ENCODE results near the gene RAB38.

Gene RAB38

DNA sequence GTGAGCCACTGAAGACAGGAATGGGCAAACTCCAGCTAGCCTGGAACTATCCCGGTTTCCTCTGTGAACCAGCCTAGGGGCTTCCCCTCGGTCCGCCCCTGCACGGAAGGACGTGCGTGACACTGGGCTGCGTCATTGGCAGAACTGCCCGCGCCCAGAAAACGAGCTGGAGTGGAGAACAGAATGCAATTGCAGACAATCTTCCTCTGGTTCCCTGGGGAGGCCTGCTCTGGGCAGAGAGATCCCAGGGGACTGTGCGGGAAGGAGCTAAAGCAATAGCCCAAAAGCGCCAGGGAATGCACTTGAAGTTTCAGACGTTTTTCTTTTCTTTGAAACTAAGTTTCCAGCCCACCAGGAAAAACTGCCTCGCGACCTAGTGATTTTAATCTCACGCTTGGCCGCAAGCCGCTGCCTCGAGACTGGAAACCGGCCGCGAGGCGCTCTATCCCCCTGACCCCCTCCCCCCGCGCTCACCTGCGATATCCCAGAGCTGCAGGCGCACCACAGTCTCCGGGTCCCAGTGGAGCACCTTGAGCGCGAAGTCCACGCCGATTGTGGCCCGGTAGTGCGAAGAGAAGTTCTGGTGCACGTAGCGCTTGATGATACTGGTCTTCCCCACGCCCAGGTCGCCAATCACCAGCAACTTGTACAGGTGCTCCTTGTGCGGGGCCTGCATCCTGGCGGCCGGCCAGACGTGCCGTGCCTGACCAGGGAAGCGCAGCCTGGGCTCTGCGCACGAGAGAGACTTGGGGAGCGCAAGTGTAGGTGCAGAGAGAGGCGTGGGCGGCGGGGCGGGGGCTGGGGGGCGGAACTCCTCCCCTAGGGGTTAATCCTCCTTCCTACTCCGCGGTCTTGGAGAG lies at the start of gene RAB38:
RAB38 (minus strand) TSS at position 735 of the 860 bp plus-strand sequence; CDS start at position 676, 59 bp downstream.
- peak; percentile 60 for DNase-seq (ENCODE audit: low read depth, low spot score)

DNA sequence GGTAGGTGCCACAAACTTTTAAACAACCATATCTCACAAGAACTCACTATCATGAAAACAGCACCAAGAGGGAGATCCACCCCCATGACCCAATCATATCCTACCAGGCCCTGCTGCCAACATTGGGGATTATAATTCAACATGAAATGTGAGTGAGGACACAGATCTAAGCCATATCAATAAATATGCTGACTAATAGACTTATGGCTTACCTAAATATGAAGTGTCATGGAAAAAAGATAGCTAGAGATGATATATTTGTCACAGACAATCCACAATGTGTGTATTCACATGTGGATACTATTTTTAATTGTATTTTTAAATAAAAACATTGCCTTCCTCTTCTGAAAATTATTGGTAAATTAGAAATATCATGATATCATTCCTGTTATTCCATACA lies 38.2 kb upstream of the RAB38 start:
- no peak for DNase-seq (ENCODE audit: low read depth, low spot score)

DNA sequence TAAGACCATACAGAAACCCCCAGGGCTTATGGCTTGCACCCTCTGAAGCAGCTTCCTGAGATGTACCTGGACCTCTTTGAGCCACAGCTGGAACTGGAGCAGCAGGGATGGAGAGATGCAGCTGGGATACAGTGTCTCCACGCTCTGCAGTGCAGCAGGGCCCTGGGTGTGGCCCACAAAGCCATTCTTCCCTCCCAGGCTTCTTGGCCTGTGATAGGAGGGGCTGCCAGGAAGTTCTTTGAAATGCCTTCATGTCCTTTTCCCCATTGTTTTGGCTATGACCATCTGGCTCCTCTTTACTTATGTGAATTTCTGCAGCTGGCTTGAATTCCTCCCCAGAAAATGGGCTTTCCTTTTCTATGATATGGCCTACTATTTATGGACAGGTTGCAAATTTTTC lies 37.1 kb upstream of the RAB38 start:
- DNase-seq (ENCODE audit: low read depth, low spot score), result no peak

DNA sequence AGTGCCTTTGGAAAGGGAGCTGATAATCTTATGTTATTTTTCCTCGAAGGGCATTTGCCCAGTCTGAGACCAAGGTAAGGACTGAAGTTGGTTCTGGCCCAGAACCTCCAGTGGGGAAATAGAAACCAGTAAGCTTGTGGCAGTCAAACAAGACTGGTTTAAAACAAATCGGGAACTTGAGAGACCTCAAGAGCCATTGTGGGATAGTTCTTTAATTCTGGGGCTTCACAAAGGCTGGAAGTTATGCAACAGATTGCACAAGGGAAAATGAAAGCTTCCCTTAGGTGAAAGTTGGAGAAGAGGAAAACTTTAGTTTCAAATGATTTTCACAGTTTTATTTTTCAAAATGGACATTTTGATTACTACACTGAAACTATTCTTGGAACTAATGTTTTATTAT lies 33.5 kb upstream of the RAB38 start:
- DNase-seq (ENCODE audit: low read depth, low spot score), result no peak

DNA sequence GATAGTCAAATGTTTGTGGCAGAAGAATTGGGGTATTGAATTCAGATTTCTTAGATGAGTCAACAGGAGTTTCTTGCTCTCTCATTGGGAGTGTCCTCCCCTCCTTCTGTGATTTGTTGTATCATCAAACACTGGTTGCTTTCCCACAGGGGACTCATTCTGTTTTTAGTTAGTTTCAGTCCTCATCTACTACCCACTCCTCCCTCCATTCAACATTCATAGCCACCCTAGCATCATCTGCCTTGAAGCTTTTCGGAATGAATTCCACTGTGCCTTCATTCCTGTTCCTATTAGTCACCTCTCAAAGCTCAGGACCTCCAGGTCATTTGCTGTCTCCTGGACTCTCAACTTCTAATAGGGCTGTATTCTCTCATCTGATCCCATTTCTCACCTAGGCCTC lies 31.5 kb upstream of the RAB38 start:
- DNase-seq (ENCODE audit: low read depth, low spot score), result no peak

DNA sequence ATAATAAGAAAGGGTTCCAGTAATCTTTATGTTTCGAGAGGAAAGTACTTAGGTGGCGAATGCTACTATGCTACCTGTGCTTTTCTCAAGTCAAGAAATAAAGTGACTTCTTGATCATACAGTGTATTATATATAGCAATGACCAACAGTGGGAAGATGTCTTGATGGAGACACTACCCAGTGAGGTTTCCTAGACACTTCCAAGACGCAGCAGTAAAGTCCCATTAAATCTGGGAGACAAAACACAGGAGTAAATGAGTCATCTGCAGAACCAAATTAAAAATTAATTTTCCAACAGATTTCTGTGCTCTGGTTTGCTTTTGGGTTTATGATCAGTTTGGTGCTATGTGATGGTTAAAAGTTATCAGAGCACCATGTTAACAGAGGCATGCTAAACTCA lies 29.1 kb upstream of the RAB38 start:
- no peak for DNase-seq (ENCODE audit: low read depth, low spot score)

DNA sequence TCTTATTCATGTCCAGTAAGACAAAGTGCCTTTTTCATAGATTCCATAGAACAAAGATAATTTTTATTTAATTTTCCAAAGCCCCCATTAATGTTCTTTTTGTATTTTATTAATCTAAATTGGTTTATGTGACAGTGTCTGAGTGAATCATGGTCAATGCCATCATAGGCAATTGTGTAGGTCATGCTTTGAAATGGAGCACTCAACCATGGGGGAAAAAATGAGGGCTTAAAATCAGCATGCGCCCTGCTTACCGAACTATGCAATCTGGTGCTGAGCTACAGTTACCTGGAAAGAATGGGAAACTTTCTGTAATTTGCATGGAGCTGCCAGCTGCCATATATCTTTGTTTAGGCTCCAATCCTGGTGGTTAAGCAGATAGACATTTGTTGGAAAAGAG lies 28.4 kb upstream of the RAB38 start:
- DNase-seq (ENCODE audit: low read depth, low spot score), result no peak

DNA sequence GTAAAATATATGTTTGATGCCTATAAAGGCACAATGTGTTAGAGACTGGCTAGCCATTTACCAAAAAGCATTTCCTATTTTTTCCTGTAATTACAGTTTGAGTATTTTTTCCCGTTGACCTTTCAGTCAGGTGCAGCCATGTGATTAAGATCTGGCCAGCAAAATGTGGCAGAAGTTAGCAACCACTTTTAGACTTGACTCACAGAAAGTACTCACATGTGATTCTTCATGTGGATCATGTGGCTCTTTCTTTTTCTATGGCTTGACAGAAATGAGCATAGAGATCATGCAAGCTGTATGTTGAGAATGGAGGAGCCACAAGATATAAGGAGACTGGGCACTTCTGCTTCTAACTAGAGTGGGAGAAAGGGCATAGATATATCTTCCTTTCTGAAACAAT lies 27.3 kb upstream of the RAB38 start:
- DNase-seq (ENCODE audit: low read depth, low spot score), result no peak

DNA sequence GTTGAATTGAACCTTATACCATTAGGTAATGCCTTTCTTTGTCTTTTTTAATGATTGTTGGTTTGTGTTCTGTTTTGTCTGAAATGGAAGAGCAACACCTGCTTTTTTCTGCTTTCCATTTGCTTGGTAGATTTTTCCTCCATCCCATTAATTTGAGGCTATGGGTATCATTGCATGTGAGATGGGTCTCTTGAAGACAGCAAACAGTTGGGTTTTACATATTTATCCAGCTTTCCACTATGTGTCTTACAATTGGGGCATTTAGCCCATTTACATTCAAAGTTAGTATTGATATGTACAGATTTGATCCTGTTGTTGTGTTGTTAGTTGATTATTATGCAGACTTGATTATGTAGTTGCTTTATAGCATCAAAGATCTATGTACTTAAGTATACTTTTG lies 21.1 kb upstream of the RAB38 start:
- DNase-seq (ENCODE audit: low read depth, low spot score), result no peak

DNA sequence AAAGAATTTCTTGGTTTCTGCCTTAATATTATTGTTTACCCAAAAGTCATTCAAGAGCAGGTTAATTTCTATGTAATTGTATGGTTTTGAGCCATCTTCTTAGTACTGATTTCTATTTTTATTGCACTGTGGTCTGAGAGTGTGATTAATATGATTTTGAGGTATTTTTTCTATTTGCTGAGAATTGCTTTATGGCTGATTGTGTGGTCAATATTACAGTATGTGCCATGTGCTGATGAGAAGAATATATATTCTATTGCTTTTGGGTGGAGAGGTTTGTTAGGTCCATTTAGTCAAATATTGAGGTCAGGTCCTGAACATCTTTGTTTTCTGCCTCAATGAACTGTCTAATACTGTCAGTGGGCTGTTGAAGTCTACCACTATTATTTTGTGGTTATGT lies 20.7 kb upstream of the RAB38 start:
- no peak for DNase-seq (ENCODE audit: low read depth, low spot score)

DNA sequence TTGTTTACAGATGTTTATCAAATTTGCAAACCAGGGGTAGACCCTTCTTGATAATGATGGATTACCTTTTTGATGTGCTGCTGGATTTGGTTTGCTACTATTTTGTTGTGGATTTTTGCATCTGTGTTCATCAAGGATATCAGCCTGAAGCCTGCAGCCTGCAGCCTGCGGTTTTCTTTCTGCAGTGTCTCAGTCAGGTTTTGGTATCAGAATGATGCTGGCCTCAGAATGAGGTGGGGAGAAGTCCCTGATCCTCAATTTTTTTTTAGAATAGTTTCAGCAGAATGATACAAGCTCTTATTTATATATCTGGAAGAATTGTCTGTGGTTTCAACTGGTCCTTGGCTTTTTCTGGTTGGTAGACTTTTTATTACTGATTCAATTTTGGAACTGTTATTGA lies 19.7 kb upstream of the RAB38 start:
- no peak for DNase-seq (ENCODE audit: low read depth, low spot score)

DNA sequence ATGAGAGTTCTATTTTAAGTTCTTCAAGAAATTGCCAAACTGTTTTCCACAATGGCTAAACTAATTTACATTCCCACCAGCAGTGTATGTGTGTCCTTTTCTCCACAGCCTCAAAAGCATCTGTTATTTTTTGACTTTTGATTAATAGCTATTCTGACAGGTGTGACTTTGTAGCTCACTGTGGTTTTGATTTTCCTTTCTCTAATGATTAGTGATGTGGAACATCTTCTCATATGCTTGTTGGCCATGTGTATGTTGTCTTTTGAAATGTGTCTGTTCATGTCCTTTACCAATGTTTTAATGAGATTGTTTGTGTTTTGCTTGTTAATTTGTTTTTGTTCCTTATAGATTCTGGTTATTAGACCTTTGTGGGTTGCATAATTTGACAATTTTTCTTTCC lies 18.0 kb upstream of the RAB38 start:
- no peak for DNase-seq (ENCODE audit: low read depth, low spot score)

DNA sequence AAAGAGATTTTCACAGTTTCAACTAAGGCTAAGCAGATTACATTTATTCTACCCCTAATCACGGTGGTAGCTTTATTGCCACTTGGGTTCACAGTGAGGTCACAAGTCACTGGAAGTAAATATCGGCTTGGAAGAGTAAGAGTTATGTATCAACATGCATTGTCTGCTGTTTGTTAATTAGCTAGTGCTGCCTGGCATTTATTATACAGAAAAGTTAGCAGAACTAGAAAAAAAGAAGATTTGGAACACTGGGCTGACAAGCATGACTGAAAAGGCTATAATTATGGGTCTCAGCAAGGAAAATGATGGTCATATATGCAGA lies 13.7 kb upstream of the RAB38 start:
- no peak for DNase-seq (ENCODE audit: low read depth, low spot score)

DNA sequence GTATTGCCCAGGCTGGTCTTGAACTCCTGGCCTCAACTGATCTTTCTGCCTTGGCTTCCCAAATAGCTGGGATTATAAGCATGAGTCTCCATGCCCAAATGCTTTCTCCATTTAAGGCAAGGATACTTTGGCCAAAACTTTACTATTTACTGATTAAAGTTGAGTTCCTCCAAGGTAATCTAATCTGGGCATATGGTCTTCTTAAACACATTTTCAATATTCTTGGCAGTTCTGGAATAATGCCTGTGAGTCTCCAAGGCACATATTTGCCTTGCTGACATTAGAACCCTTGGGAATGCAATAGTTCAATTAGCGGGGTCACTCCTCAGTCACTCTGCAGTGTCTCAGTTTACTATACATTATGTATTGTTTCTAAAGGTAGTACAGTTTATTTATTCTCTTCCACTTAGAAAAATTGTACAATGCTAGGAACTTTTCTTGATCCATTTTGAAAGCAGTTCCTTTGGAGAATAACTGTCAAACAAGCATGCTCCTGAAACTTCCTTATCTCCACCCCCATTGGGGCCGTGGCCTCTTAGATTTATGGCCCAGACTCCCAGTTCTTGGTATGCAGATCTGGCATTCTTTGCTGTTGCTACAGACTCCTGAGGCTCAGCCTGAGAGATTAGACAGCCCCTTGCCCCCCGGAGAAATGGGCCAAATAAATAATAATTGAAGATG lies 13.1 kb upstream of the RAB38 start:
- DNase-seq (ENCODE audit: low read depth, low spot score), result peak; percentile 47

DNA sequence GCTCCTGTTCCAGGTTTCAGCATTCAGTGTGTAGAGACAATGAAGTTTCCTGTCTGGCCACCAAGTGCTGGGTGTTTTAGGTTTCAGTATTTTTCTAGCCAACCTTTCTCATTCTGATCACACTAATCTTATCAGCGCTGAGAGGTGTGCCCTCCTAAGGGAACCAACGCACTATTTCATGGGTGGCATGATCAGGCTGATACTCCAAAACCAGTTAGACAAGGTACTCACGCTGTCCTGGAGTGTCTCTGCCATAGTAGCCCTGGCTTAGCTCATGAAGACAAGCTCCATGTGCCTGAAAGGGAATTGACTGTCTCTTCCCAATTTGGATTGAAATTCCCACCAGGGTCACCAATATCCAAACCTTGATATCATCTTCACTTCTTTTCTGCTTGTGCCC lies 8.0 kb upstream of the RAB38 start:
- peak; percentile 6 for DNase-seq (ENCODE audit: low read depth, low spot score)

DNA sequence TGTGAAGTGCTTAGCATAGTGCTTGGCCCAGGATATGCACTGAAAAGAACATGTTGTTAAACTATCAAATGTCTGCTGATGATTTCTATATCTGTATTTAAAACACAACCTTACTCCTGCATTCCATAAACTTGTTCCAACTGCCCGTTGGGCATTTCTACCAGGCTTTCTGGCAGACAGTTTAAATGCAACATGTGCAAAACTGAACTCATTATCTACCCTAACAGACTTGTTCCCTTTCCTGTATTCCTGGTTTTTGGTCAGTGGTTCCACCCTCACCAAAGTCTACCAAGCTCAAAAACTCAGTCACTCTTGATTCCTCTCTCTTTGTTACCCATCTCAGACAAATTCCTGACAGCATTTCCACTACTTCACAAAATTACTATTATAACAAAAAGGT lies 6.5 kb upstream of the RAB38 start:
- DNase-seq (ENCODE audit: low read depth, low spot score), result no peak

DNA sequence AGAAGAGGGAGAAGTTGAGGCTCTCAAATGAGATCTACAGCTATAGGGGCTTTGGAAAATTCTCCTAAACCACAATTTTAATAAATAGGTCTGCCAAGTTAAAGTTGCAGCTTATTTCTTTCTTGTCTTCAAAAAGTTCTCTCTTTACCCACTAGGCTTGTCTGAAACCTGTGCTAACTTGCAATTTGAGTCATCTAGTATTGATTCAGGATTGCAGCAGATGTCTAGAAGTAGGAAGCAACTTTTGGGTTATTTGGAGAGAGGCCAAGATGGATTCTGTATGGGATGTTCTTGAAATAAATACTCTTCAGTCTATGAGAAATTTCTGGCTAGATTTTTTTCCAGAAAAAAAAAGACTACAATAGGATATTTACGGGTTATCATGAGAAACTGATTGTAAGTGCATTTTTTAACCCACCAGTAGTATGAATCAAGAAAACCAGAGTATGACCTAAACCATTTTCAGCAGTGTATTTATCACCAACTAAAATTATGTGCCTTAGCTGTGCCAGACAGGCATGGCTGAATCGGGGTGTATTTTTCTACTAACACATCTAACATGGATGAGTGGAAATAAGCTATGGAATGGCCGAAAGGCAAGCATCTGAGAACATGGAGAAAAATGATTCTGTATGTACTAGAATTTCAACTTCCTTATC lies 4.9 kb upstream of the RAB38 start:
- DNase-seq (ENCODE audit: low read depth, low spot score), result no peak

DNA sequence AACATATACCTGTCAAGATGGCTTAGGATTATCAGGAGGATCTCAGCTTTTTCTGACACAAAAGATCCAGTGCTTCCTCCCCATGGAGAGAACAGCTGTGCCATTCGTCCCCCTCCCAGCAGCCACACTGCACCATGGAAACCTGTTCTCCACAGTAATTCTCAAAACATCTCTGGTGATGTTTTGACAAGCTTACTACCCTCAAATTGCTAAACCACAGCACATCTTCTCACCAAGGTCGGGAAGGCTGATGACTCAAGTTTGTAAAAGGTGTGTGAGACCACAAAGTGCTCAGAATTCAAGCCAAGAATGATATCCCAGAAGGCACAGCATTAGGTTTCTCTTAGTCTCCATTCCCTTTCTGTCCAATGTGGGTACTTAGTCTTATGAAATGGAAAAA lies 3.9 kb upstream of the RAB38 start:
- no peak for DNase-seq (ENCODE audit: low read depth, low spot score)

DNA sequence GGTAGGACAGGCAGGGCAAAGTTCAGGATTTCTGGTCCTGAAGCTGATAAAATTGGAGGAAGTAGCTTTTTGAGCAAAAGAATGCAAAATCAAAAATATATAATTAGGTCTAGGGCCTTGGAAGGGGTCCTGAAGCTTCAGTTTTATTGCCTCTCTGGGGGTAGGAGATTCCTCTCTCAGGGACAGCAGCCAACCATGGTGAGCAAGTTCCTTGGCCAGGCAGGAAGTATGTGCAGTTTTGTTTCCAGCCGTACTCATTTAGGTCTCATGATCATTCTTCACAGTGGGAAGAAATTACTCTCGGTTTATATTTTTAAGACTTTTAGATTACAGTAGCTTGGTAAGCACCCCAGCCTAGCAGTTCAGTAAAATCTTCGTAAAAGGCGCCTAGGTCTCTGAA lies 2.9 kb upstream of the RAB38 start:
- no peak for DNase-seq (ENCODE audit: low read depth, low spot score)

DNA sequence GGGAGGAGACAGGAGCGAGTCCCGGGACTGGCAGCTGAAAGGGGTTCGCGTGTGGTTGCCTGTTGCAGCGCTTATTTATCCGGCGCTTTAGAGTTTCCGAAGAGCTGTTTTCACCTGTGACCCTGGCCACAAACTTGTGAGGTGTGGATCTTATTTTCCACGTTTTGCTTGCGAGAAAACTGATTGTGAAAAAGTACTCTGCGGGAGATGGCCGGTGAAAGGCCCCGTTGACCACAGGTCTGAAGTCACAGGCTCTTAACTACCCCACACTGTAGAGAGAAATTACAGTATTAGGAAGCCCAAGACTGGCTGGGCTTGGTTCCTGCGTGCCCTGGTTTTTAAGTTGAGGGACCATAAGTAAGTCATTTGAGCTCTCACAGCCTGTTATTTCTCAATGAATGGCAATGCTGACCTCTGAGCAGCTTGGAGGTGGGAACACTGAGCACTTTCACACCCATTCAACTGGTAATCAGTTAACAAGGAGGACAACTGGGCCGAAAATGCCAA lies 379 bp upstream of the RAB38 start:
- peak; percentile 43 for DNase-seq (ENCODE audit: low read depth, low spot score)

DNA sequence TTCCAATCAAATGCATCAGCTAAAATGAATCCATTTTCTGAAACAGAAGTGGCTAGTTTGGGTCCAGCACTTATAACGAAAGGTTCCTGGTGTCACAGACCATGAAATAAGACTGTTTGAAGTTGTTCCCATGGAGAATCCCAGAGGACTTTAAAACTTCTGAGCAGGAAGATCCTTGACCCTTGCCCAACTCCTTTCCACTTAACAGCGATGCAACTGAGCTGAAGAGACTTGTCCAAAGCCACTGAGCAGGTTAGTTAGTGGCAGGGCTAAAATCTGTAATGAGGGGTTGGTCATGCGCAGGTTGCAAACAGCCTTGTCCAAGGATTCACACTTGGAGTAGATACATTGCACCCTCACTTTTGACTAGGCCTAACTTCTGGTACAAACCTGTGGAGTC lies 1.3 kb downstream of the RAB38 start:
- DNase-seq (ENCODE audit: low read depth, low spot score), result no peak

DNA sequence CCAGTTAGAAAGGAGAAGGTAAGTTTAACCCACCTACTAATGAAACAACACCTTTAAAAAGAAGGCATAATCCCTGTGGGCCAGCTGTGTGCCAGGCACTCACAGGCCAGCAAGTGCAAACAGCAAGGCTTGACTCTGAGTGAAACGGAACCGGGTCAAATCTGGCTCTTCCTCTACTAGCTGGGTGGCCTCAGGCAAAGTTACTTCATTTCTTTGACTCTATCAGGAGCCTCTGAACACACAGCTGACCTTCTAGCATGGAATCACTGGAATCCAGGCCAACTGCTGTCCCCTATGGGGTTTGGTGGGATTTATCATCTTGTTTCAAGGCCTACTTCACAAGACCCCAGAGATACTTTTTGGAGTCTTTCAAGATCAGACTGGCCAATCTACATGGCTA lies 3.3 kb downstream of the RAB38 start:
- peak; percentile 39 for DNase-seq (ENCODE audit: low read depth, low spot score)

DNA sequence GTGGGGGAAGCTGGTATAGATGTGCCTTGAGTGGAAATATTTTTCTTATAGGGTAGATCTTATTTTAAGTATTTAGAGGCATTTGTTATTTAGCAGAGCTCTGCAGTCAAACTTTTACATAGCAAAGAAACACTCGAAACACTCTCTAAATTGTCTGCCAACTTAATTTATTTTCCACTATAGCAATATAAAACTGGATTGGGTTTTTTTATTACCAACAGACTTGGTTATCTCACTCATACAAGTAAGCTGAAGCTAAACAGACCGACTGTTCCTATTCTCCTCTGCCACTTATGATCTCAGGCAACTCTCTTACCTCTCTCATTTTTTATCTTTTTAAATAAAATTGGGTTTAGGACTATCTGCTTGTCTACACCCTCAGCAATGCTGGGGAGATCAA lies 4.6 kb downstream of the RAB38 start:
- DNase-seq (ENCODE audit: low read depth, low spot score), result no peak
